Transverse colon (tissue), 4 donors: ENCODE data around the gene CALCR. TPM values are rescaled to one million over a fixed set of nuclear protein-coding genes. Genes with fewer than 3 reads are reported as not detected.

ENCODE experiments used
- DNase-seq: peaks from one replicate; pipeline ENCODE4 v3.0.0-alpha.2; 2019
- H3K27ac ChIP-seq, 4 donors: fragments of 200-600 bp; sonication (generic); 2 replicates each; pipeline ENCODE4 v1.5.1; 2016 to 2018; ENCODE audit warnings: inconsistent platforms in 4 of 4
- H3K27me3 ChIP-seq: fragments of 200-600 bp; sonication (generic); 2 replicates; pipeline ENCODE4 v1.5.1; 2017; ENCODE audit warnings: inconsistent platforms
- H3K36me3 ChIP-seq, 4 donors: fragments of 200-600 bp; sonication (generic); 2 replicates each; pipeline ENCODE4 v1.5.1; 2017 to 2019; ENCODE audit warnings: inconsistent platforms in 4 of 4
- H3K4me1 ChIP-seq, 4 donors: fragments of 200-600 bp; sonication (generic); 2 replicates each; pipeline ENCODE4 v1.5.1; 2017 to 2020; ENCODE audit warnings: inconsistent platforms in 4 of 4
- H3K4me3 ChIP-seq, 4 donors: fragments of 200-600 bp; sonication (generic); 1 replicate in 1 of 4; 2 replicates in 3 of 4; pipeline versions ENCODE4 v1.5.1 to v1.6.1; 2017 to 2019; ENCODE audit warnings: inconsistent platforms in 4 of 4
- H3K9me3 ChIP-seq, 2 donors: fragments of 200-600 bp; sonication (generic); 2 replicates each; pipeline ENCODE4 v1.5.1; 2017 to 2019; ENCODE audit warnings: inconsistent platforms in 2 of 2
- CTCF ChIP-seq, 5 experiments: fragments of 200-600 bp in 3 of 5; fragments of 450-650 bp in 2 of 5; sonication (generic) in 3 of 5; IDR thresholded peaks; 1 replicate in 2 of 5; 2 replicates in 3 of 5; pipeline ENCODE4 v1.5.1; 2016 to 2017; ENCODE audit warnings: antibody characterized with exemption in 5 of 5, inconsistent platforms in 3 of 5, mild to moderate bottlenecking in 2 of 5, moderate library complexity in 1 of 5
- EP300 ChIP-seq: sonication (generic); formaldehyde crosslinking; IDR thresholded peaks from one replicate; pipeline ENCODE4 v1.6.1; 2017; ENCODE audit warnings: antibody characterized with exemption, low read depth
- POLR2A ChIP-seq: fragments of 450-650 bp; IDR thresholded peaks from one replicate; pipeline ENCODE4 v1.6.1; 2016; ENCODE audit warnings: antibody characterized with exemption, mild to moderate bottlenecking, moderate library complexity
- POLR2AphosphoS5 ChIP-seq, 3 donors: sonication (generic); formaldehyde crosslinking; IDR thresholded peaks; one replicate each; pipeline ENCODE4 v1.6.1; 2016; ENCODE audit warnings: antibody characterized with exemption in 3 of 3
- WGBS, 2 donors: methylation state at CpG; one replicate each; pipeline ENCODE4 v1.1.5; 2018; ENCODE audit warnings: low coverage in 1 of 2; 5-methylcytosine and 5-hydroxymethylcytosine counted together
- in situ Hi-C, 4 donors: fragments of 200-750 bp; cut with MboI; loops; one replicate each; pipeline versions ENCODE4 v1.15.0 to v1.15.1; 2017; ENCODE audit warnings: low sequenced_read_pairs in 3 of 4, low pct_ligation_motif_present in 1 of 4, low pct_unique_long_range_greater_than_20kb in 1 of 4
- intact Hi-C: fragments of 100-400 bp; cut with DNase I; formaldehyde crosslinking; loops from one replicate; pipeline ENCODE4 v1.15.1; 2023; ENCODE audit warnings: low total_unique reads
- total RNA-seq, 4 donors: library from RNA; depleted of rRNA; stranded (reverse); fragments of >200 nt; gene quantifications; one replicate each; pipeline ENCODE4 v1.1.0, GENCODE V29; 2016

CALCR gene
- total RNA-seq, 4 donors from 2014 or later, result not detected

DNA sequence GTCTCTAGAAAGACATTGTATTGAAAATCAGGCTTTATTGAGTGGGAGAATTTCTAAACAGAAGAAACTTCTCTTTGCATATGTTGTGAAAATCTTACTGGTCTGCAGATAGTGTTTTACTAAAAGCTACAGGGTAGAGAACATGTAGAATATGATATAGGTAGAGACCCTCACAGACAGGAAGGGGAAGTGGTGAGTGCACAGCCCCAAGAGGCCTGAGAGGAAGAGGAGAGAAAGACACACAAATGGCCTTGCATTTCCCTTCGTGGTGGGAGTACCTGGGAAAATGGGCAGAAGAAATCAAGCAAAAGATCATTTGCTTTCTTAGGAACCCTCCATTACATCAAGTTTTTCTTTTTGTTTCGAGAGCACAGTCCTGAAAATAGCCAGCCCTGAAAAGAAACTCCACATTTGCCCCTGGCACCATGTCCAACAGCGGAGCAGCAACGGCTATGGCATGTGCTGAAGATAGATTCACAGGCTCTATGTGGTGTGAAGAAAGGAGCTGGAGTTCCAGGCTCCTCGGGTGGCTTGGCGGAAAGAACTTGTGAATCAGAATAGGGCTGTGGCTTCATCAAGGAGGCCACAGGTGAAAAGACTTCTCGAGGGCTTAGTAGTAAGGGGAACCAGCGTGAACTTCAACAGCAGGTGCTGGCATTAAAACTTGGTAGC is 143.5 kb downstream of the CALCR start:
- H3K4me3 ChIP-seq, result no peak overlapping the region
- H3K36me3 ChIP-seq, result no peaks in the 10 kb centered on the region
- WGBS, 2 donors, result 72 to 75% methylated on average over 2 to 8 of the region's 8 CpGs
- no peaks in the 10 kb centered on the region for H3K4me1 ChIP-seq
- DNase-seq, result no peak
- no peaks in the 10 kb centered on the region for H3K9me3 ChIP-seq
- no peaks in the 10 kb centered on the region for H3K27me3 ChIP-seq
- intact Hi-C loops, result no loop called here
- in situ Hi-C loops, result no loop called here
- TF ChIP-seq EP300 (no peak), POLR2A (no peak), POLR2AphosphoS5 (IDR thresholded peaks at IDR 0.05) (no peak), CTCF (IDR thresholded peaks at IDR 0.05) (no peak)
- no peak overlapping the region for H3K27ac ChIP-seq

DNA sequence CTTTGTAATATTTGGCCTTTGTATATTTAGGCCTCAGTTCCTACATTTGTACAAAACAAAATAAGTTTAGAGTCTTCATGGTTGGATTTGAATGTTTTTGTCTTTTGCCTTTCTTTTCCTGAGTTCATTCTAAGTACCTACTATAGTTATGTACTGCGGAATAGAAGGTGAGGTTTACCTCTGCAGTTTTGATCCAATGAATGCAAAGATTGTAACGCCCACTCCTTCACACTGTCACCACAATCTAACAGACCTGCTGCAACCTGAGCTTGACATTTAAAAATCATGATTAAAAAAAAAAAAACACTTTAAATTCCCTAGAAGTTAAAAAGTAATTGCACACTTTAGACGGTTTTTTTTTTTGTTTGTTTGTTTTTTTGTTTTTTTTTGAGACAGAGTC is 145.0 kb downstream of the CALCR start:
- Histone ChIP-seq H3K9me3 (no peaks in the 10 kb centered on the region), H3K27ac (no peak overlapping the region), H3K27me3 (no peaks in the 10 kb centered on the region), H3K36me3 (no peaks in the 10 kb centered on the region), H3K4me3 (no peak overlapping the region), H3K4me1 (no peaks in the 10 kb centered on the region)
- WGBS, 2 donors, result 73 to 76% methylated on average over 2 to 3 of the region's 3 CpGs
- in situ Hi-C loops, result no loop called here
- no peak for TF ChIP-seq CTCF (IDR thresholded peaks at IDR 0.05)
- TF ChIP-seq EP300, result no peak
- TF ChIP-seq POLR2AphosphoS5 (IDR thresholded peaks at IDR 0.05), result no peak
- TF ChIP-seq POLR2A, result no peak
- DNase-seq, result no peak
- intact Hi-C loops, result no loop called here

DNA sequence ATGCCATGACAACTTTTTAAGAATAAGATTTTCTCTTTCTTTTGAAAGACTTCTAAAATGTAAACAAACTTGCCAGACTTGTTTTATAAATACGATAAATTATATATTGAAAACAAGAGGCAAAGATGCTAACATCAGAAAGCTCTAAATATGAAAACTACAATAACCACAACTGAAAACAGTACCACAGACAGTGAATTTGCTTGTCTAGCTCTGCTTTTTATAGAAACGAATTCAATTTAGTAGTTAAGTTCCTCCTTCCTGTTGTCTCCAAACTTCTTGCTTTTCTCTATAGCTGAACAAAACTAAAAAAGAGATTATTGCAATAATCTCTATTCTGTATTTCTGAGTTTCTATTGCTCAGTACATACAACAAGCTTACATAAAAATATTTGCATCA is 147.4 kb downstream of the CALCR start:
- no peaks in the 10 kb centered on the region for H3K4me1 ChIP-seq
- 49 to 52% methylated on average over 2 of the region's 2 CpGs for WGBS, 2 donors
- DNase-seq, result no peak
- no peaks in the 10 kb centered on the region for H3K9me3 ChIP-seq
- no peaks in the 10 kb centered on the region for H3K27me3 ChIP-seq
- intact Hi-C loops, result no loop called here
- in situ Hi-C loops, result no loop called here
- no peaks in the 10 kb centered on the region for H3K36me3 ChIP-seq
- TF ChIP-seq EP300 (no peak), CTCF (IDR thresholded peaks at IDR 0.05) (no peak), POLR2AphosphoS5 (IDR thresholded peaks at IDR 0.05) (no peak)
- no peak overlapping the region for H3K4me3 ChIP-seq
- no peak overlapping the region for H3K27ac ChIP-seq

DNA sequence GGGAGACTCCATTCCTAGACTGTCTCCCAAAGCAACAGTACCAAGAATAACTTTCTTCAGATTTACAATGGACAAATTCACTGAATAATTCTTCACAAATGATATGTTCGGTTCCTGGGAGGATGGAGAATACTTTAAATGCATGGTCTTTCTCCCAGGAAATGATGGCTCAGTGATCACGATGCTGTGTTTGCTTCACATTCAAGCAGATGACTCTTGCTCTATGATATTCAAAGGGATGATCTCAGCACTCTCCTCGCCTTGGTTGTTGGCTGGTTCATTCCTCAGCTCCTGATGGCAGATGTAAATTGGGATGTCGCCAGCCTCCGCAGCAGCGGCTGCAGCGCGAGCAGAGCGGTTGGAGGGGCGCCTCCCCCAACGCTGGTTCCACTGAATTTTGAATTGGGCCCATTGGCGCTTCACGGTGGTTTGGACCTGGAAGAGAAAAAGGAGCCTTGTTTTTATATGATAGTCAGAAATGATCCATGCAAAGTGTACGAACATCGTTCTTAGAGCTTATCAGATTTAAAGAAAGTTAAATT is 148.3 kb downstream of the CALCR start:
- H3K4me1 ChIP-seq, result no peaks in the 10 kb centered on the region
- in situ Hi-C loops, result no loop called here

DNA sequence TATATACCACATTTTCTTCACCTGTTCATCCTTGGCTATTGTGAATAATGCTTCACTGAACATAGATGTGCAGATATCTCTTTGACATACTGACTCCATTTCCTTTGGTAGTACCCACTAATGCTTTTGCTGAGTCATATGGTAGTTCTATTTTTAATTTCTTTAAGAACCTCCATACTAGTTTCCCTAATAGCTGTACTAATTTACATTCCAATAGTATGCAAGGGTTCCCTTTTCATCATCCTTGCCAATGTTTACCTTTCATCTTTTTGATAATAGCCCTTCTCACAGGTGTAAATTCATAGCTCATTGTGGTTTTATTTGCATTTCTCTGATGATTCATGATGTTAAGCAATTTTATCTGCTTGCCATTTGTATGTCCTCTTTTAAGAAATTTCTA is 159.9 kb downstream of the CALCR start:
- no peak overlapping the region for H3K27ac ChIP-seq
- no peaks in the 10 kb centered on the region for H3K36me3 ChIP-seq
- H3K9me3 ChIP-seq, result no peaks in the 10 kb centered on the region
- no peaks in the 10 kb centered on the region for H3K27me3 ChIP-seq
- no peaks in the 10 kb centered on the region for H3K4me1 ChIP-seq
- in situ Hi-C loops, result no loop called here
- DNase-seq, result no peak
- intact Hi-C loops, result no loop called here
- no peak for TF ChIP-seq POLR2A
- TF ChIP-seq EP300, result no peak
- no peak for TF ChIP-seq POLR2AphosphoS5 (IDR thresholded peaks at IDR 0.05)
- no peak for TF ChIP-seq CTCF (IDR thresholded peaks at IDR 0.05)
- H3K4me3 ChIP-seq, result no peak overlapping the region

More for the DNA sequence above, 148.3 kb downstream of the CALCR start:
- no peaks in the 10 kb centered on the region for H3K9me3 ChIP-seq
- H3K4me3 ChIP-seq, result no peak overlapping the region
- H3K27me3 ChIP-seq, result no peaks in the 10 kb centered on the region
- WGBS, 2 donors, result 83 to 92% methylated on average over 3 to 15 of the region's 15 CpGs
- no peak overlapping the region for H3K27ac ChIP-seq
- DNase-seq, result no peak
- TF ChIP-seq EP300 (no peak), POLR2A (no peak), POLR2AphosphoS5 (IDR thresholded peaks at IDR 0.05) (no peak)
- intact Hi-C loops, result no loop called here
- no peaks in the 10 kb centered on the region for H3K36me3 ChIP-seq
